Measurements from ENCODE around the gene PRDX3.

PRDX3 gene

DNA sequence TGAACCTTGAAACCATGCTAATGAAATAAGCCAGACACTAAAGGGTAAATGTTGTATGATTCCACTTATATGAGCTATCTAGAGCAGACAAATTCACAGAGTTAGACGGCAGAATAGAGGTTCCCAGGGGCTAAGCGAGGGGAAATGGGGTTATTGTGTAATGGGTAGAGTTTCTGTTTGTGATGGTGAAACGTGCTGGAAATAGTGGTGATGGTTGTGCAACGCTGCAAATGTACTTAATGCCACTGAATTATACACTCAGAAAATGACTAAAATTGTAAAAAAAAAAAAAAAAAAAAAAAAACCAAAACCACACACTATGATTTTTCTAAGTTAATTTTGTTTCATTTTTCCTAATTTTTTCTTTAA is 43.1 kb downstream of the PRDX3 start:
- H3K4me1 ChIP-seq (ENCODE audit: low read length), result no peaks in the 10 kb centered on the region
- H3K9me2 ChIP-seq (replicated peaks; ENCODE audit: insufficient read depth, low read length), result no peaks in the 10 kb centered on the region
- H3K79me2 ChIP-seq (ENCODE audit: low read length), result no peaks in the 10 kb centered on the region
- peaks cover 5% of the 10 kb centered on the region; the same call in 1 of the 2 replicates for H3K36me3 ChIP-seq (replicated peaks; ENCODE audit: insufficient read depth, low read length)
- H3K27ac ChIP-seq (ENCODE audit: low read length), result no peak overlapping the region
- no peaks in the 10 kb centered on the region for H3K27me3 ChIP-seq (replicated peaks; ENCODE audit: insufficient read depth, low read length)
- no peak overlapping the region for H3K9ac ChIP-seq (ENCODE audit: low read length)
- H2AFZ ChIP-seq (ENCODE audit: low read length), result no peak overlapping the region
- no peak overlapping the region for H3K4me2 ChIP-seq (ENCODE audit: low read depth, low read length)
- DNase-seq, result no peak
- no peak overlapping the region for H3K4me3 ChIP-seq (ENCODE audit: low read length)
- H3K9me3 ChIP-seq (replicated peaks; ENCODE audit: insufficient read depth, low read length), result no peaks in the 10 kb centered on the region
- no peaks in the 10 kb centered on the region for H3F3A ChIP-seq (ENCODE audit: insufficient read depth, low read length)
- TF ChIP-seq EZH2phosphoT487 (IDR thresholded peaks at IDR 0.05; ENCODE audit: low read length) (no peak), EZH2 (optimal IDR thresholded peaks at IDR 0.05; ENCODE audit: low read depth, low read length) (no peak)
- TF ChIP-seq, protein P1, sequence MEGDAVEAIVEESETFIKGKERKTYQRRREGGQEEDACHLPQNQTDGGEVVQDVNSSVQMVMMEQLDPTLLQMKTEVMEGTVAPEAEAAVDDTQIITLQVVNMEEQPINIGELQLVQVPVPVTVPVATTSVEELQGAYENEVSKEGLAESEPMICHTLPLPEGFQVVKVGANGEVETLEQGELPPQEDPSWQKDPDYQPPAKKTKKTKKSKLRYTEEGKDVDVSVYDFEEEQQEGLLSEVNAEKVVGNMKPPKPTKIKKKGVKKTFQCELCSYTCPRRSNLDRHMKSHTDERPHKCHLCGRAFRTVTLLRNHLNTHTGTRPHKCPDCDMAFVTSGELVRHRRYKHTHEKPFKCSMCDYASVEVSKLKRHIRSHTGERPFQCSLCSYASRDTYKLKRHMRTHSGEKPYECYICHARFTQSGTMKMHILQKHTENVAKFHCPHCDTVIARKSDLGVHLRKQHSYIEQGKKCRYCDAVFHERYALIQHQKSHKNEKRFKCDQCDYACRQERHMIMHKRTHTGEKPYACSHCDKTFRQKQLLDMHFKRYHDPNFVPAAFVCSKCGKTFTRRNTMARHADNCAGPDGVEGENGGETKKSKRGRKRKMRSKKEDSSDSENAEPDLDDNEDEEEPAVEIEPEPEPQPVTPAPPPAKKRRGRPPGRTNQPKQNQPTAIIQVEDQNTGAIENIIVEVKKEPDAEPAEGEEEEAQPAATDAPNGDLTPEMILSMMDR (IDR thresholded peaks at IDR 0.05; ENCODE audit: low read length), result no peak
- no peaks in the 10 kb centered on the region for H4K20me1 ChIP-seq (ENCODE audit: insufficient read depth, low read length)

GRCh38 chr10:119133949-119134348 is 44.7 kb downstream of the PRDX3 start:
- Histone ChIP-seq H3F3A (ENCODE audit: insufficient read depth, low read length) (no peaks in the 10 kb centered on the region), H3K79me2 (ENCODE audit: low read length) (no peaks in the 10 kb centered on the region), H3K9me2 (replicated peaks; ENCODE audit: insufficient read depth, low read length) (no peaks in the 10 kb centered on the region), H4K20me1 (ENCODE audit: insufficient read depth, low read length) (no peaks in the 10 kb centered on the region), H3K9ac (ENCODE audit: low read length) (no peak overlapping the region), H3K27me3 (replicated peaks; ENCODE audit: insufficient read depth, low read length) (no peaks in the 10 kb centered on the region), H3K27ac (ENCODE audit: low read length) (no peak overlapping the region), H3K9me3 (replicated peaks; ENCODE audit: insufficient read depth, low read length) (no peaks in the 10 kb centered on the region), H3K36me3 (replicated peaks; ENCODE audit: insufficient read depth, low read length) (peaks cover 7% of the 10 kb centered on the region), H3K4me3 (ENCODE audit: low read length) (no peak overlapping the region), H2AFZ (ENCODE audit: low read length) (no peak overlapping the region), H3K4me1 (ENCODE audit: low read length) (no peaks in the 10 kb centered on the region), H3K4me2 (ENCODE audit: low read depth, low read length) (no peak overlapping the region)
- no peak for DNase-seq
- no peak for TF ChIP-seq EZH2 (optimal IDR thresholded peaks at IDR 0.05; ENCODE audit: low read depth, low read length)
- TF ChIP-seq EZH2phosphoT487 (IDR thresholded peaks at IDR 0.05; ENCODE audit: low read length), result no peak
- TF ChIP-seq, protein P1 (IDR thresholded peaks at IDR 0.05; ENCODE audit: low read length), result no peak

DNA sequence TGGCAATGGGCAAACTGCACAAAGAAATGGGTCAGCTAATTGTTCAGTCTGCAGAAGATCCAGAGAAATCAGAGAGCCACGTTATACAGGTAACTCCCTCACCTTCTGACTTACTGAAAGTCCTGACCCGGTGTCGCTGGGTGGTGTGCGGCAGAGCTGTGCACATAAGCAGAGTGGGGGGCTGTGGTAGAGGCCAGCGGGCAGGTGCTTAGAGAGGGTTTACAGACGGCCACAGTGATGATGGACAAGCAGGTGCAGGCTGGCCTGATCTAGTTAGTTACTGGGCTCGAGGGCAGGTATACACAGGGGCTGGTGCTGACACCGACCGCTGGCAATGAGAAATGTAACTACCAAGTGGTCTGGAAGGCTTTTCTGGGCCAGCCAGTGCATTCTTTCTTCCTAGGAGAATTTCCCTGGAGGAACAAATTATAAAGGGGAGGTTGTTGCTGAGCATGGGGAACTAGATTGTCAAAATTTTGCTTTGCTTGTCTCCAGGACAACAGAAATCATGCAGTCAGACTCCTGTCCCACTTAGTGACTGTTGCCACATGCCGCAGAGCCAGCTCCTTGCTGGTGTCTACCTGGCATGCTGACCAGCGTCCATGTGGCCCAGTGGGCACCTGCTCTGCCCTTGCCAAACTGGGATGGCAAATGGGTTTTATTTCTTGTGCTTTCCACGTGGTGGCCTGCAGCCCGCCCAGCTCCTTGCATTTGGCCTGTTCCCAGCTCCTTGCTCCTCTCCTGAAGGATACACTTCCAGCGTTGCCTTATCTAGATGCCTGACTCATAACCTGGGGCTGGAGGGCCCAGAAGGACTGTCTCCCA is 45.9 kb downstream of the PRDX3 start:
- Histone ChIP-seq H4K20me1 (ENCODE audit: insufficient read depth, low read length) (no peaks in the 10 kb centered on the region), H3K9me3 (replicated peaks; ENCODE audit: insufficient read depth, low read length) (no peaks in the 10 kb centered on the region), H3K4me2 (ENCODE audit: low read depth, low read length) (no peak overlapping the region), H3K79me2 (ENCODE audit: low read length) (no peaks in the 10 kb centered on the region), H3K36me3 (replicated peaks; ENCODE audit: insufficient read depth, low read length) (peaks cover 7% of the 10 kb centered on the region), H3K9me2 (replicated peaks; ENCODE audit: insufficient read depth, low read length) (no peaks in the 10 kb centered on the region), H3K9ac (ENCODE audit: low read length) (no peak overlapping the region), H3K27ac (ENCODE audit: low read length) (no peak overlapping the region), H3F3A (ENCODE audit: insufficient read depth, low read length) (no peaks in the 10 kb centered on the region), H3K4me1 (ENCODE audit: low read length) (no peaks in the 10 kb centered on the region), H3K4me3 (ENCODE audit: low read length) (no peak overlapping the region), H3K27me3 (replicated peaks; ENCODE audit: insufficient read depth, low read length) (no peaks in the 10 kb centered on the region), H2AFZ (ENCODE audit: low read length) (no peak overlapping the region)
- TF ChIP-seq EZH2phosphoT487 (IDR thresholded peaks at IDR 0.05; ENCODE audit: low read length) (no peak), EZH2 (optimal IDR thresholded peaks at IDR 0.05; ENCODE audit: low read depth, low read length) (no peak)
- TF ChIP-seq, protein P1 (IDR thresholded peaks at IDR 0.05; ENCODE audit: low read length), result no peak
- DNase-seq, result no peak

Measured in MM.1S (cell line).